Measurements from ENCODE around the gene LARGE1.

LARGE1 gene

GRCh38 chr22:33913188-33913587 lies 7.1 kb downstream of the LARGE1 start:
- no peak overlapping the region for H4K5ac ChIP-seq (ENCODE audit: low read length)
- H3K4me1 ChIP-seq (ENCODE audit: control insufficient read depth, low read depth, low read length), result peaks cover 11% of the 10 kb centered on the region
- H3K4me2 ChIP-seq (ENCODE audit: low read length), result no peak overlapping the region
- H3K9ac ChIP-seq (ENCODE audit: low read length), result no peak overlapping the region
- no peaks in the 10 kb centered on the region for H3K27me3 ChIP-seq (ENCODE audit: insufficient read depth, low read length, poor library complexity)
- peaks cover 66% of the 10 kb centered on the region for H3K79me2 ChIP-seq (ENCODE audit: control insufficient read depth, insufficient read depth, low read length)
- H3K36me3 ChIP-seq (ENCODE audit: control insufficient read depth, insufficient read depth, low read length), result no peaks in the 10 kb centered on the region
- H2BK5ac ChIP-seq (ENCODE audit: low read length), result no peak overlapping the region
- H3K18ac ChIP-seq (ENCODE audit: low read length), result no peak overlapping the region
- H3K79me1 ChIP-seq (ENCODE audit: low read length), result peaks cover 5% of the 10 kb centered on the region
- no peak overlapping the region for H3K4ac ChIP-seq (ENCODE audit: low read depth, low read length)
- no peak overlapping the region for H3K4me3 ChIP-seq (ENCODE audit: low read length)
- WGBS (ENCODE audit: extremely low coverage, insufficient coverage, low lambda C conversion rate), result no CpG with 5 or more reads among the region's 4 CpGs
- no peak overlapping the region for H2BK120ac ChIP-seq (ENCODE audit: low read depth, low read length)
- H2AK5ac ChIP-seq (ENCODE audit: low read length), result no peak overlapping the region
- DNase-seq, result no peak
- no peak overlapping the region for H3K23ac ChIP-seq (ENCODE audit: low read length)
- no peak overlapping the region for H3K56ac ChIP-seq (ENCODE audit: low read length)
- no peak overlapping the region for H2BK15ac ChIP-seq (replicated peaks; ENCODE audit: low read depth)
- H4K8ac ChIP-seq (ENCODE audit: low read depth, low read length), result no peak overlapping the region
- no peak overlapping the region for H3K27ac ChIP-seq (ENCODE audit: low read depth, low read length)

- Histone ChIP-seq H2BK15ac (replicated peaks; ENCODE audit: low read depth) (no peak overlapping the region), H3K9ac (ENCODE audit: low read length) (no peak overlapping the region), H3K79me2 (ENCODE audit: control insufficient read depth, insufficient read depth, low read length) (peaks cover 66% of the 10 kb centered on the region), H3K56ac (ENCODE audit: low read length) (no peak overlapping the region), H2AK5ac (ENCODE audit: low read length) (no peak overlapping the region), H3K4ac (ENCODE audit: low read depth, low read length) (no peak overlapping the region), H2BK5ac (ENCODE audit: low read length) (no peak overlapping the region), H3K27me3 (ENCODE audit: insufficient read depth, low read length, poor library complexity) (no peaks in the 10 kb centered on the region), H3K4me3 (ENCODE audit: low read length) (no peak overlapping the region), H4K8ac (ENCODE audit: low read depth, low read length) (no peak overlapping the region), H3K18ac (ENCODE audit: low read length) (no peak overlapping the region), H3K4me1 (ENCODE audit: control insufficient read depth, low read depth, low read length) (peaks cover 5% of the 10 kb centered on the region), H3K79me1 (ENCODE audit: low read length) (peaks cover 6% of the 10 kb centered on the region), H2BK120ac (ENCODE audit: low read depth, low read length) (no peak overlapping the region), H3K27ac (ENCODE audit: low read depth, low read length) (no peak overlapping the region), H4K5ac (ENCODE audit: low read length) (no peak overlapping the region), H3K36me3 (ENCODE audit: control insufficient read depth, insufficient read depth, low read length) (no peaks in the 10 kb centered on the region), H3K23ac (ENCODE audit: low read length) (no peak overlapping the region), H3K4me2 (ENCODE audit: low read length) (no peak overlapping the region)
- DNase-seq, result no peak
- WGBS (ENCODE audit: extremely low coverage, insufficient coverage, low lambda C conversion rate), result 100% methylated on average over 2 of the region's 6 CpGs
Observed at GRCh38 chr22:33909911-33910310, 10.4 kb downstream of the LARGE1 start.

- Histone ChIP-seq H4K8ac (ENCODE audit: low read depth, low read length) (no peak overlapping the region), H4K5ac (ENCODE audit: low read length) (no peak overlapping the region), H3K4me3 (ENCODE audit: low read length) (no peak overlapping the region), H3K79me2 (ENCODE audit: control insufficient read depth, insufficient read depth, low read length) (peaks cover 65% of the 10 kb centered on the region), H3K4ac (ENCODE audit: low read depth, low read length) (no peak overlapping the region), H2AK5ac (ENCODE audit: low read length) (no peak overlapping the region), H3K79me1 (ENCODE audit: low read length) (peaks cover 6% of the 10 kb centered on the region), H3K27me3 (ENCODE audit: insufficient read depth, low read length, poor library complexity) (no peaks in the 10 kb centered on the region), H3K56ac (ENCODE audit: low read length) (no peak overlapping the region), H2BK15ac (replicated peaks; ENCODE audit: low read depth) (no peak overlapping the region), H2BK120ac (ENCODE audit: low read depth, low read length) (no peak overlapping the region), H3K4me1 (ENCODE audit: control insufficient read depth, low read depth, low read length) (no peaks in the 10 kb centered on the region), H3K4me2 (ENCODE audit: low read length) (no peak overlapping the region), H3K36me3 (ENCODE audit: control insufficient read depth, insufficient read depth, low read length) (no peaks in the 10 kb centered on the region), H3K23ac (ENCODE audit: low read length) (no peak overlapping the region), H3K18ac (ENCODE audit: low read length) (no peak overlapping the region), H3K9ac (ENCODE audit: low read length) (no peak overlapping the region), H2BK5ac (ENCODE audit: low read length) (no peak overlapping the region), H3K27ac (ENCODE audit: low read depth, low read length) (no peak overlapping the region)
- WGBS (ENCODE audit: extremely low coverage, insufficient coverage, low lambda C conversion rate), result no CpG with 5 or more reads among the region's 6 CpGs
- DNase-seq, result no peak
Observed at GRCh38 chr22:33909075-33909458, 11.2 kb downstream of the LARGE1 start.

- H2BK120ac ChIP-seq (ENCODE audit: low read depth, low read length), result no peak overlapping the region
- no peak overlapping the region for H2BK15ac ChIP-seq (replicated peaks; ENCODE audit: low read depth)
- H3K4me3 ChIP-seq (ENCODE audit: low read length), result no peak overlapping the region
- H3K23ac ChIP-seq (ENCODE audit: low read length), result no peak overlapping the region
- no CpG with 5 or more reads among the region's 10 CpGs for WGBS (ENCODE audit: extremely low coverage, insufficient coverage, low lambda C conversion rate)
- H4K5ac ChIP-seq (ENCODE audit: low read length), result no peak overlapping the region
- no peak overlapping the region for H4K8ac ChIP-seq (ENCODE audit: low read depth, low read length)
- no peak for DNase-seq
- H2AK5ac ChIP-seq (ENCODE audit: low read length), result no peak overlapping the region
- no peaks in the 10 kb centered on the region for H3K4me1 ChIP-seq (ENCODE audit: control insufficient read depth, low read depth, low read length)
- no peaks in the 10 kb centered on the region for H3K36me3 ChIP-seq (ENCODE audit: control insufficient read depth, insufficient read depth, low read length)
- H3K79me1 ChIP-seq (ENCODE audit: low read length), result peaks cover 6% of the 10 kb centered on the region
- H3K4me2 ChIP-seq (ENCODE audit: low read length), result no peak overlapping the region
- H3K56ac ChIP-seq (ENCODE audit: low read length), result no peak overlapping the region
- peaks cover 68% of the 10 kb centered on the region for H3K79me2 ChIP-seq (ENCODE audit: control insufficient read depth, insufficient read depth, low read length)
- H3K27ac ChIP-seq (ENCODE audit: low read depth, low read length), result no peak overlapping the region
- H3K9ac ChIP-seq (ENCODE audit: low read length), result no peak overlapping the region
- H2BK5ac ChIP-seq (ENCODE audit: low read length), result no peak overlapping the region
- no peaks in the 10 kb centered on the region for H3K27me3 ChIP-seq (ENCODE audit: insufficient read depth, low read length, poor library complexity)
- no peak overlapping the region for H3K4ac ChIP-seq (ENCODE audit: low read depth, low read length)
- H3K18ac ChIP-seq (ENCODE audit: low read length), result no peak overlapping the region
Observed at GRCh38 chr22:33908171-33909074, 11.9 kb downstream of the LARGE1 start.

GRCh38 chr22:33906954-33907353 lies 13.3 kb downstream of the LARGE1 start:
- Histone ChIP-seq H2BK120ac (ENCODE audit: low read depth, low read length) (no peak overlapping the region), H2AK5ac (ENCODE audit: low read length) (no peak overlapping the region), H3K79me1 (ENCODE audit: low read length) (peaks cover 6% of the 10 kb centered on the region), H3K56ac (ENCODE audit: low read length) (no peak overlapping the region), H3K4ac (ENCODE audit: low read depth, low read length) (no peak overlapping the region), H3K79me2 (ENCODE audit: control insufficient read depth, insufficient read depth, low read length) (peaks cover 71% of the 10 kb centered on the region), H3K23ac (ENCODE audit: low read length) (no peak overlapping the region), H2BK5ac (ENCODE audit: low read length) (no peak overlapping the region), H3K4me3 (ENCODE audit: low read length) (no peak overlapping the region), H3K4me2 (ENCODE audit: low read length) (no peak overlapping the region), H3K27me3 (ENCODE audit: insufficient read depth, low read length, poor library complexity) (no peaks in the 10 kb centered on the region), H3K27ac (ENCODE audit: low read depth, low read length) (no peak overlapping the region), H3K18ac (ENCODE audit: low read length) (no peak overlapping the region), H4K5ac (ENCODE audit: low read length) (no peak overlapping the region), H4K8ac (ENCODE audit: low read depth, low read length) (no peak overlapping the region), H3K36me3 (ENCODE audit: control insufficient read depth, insufficient read depth, low read length) (no peaks in the 10 kb centered on the region), H3K9ac (ENCODE audit: low read length) (no peak overlapping the region), H3K4me1 (ENCODE audit: control insufficient read depth, low read depth, low read length) (no peaks in the 10 kb centered on the region), H2BK15ac (replicated peaks; ENCODE audit: low read depth) (no peak overlapping the region)
- DNase-seq, result no peak
- no CpG with 5 or more reads among the region's 3 CpGs for WGBS (ENCODE audit: extremely low coverage, insufficient coverage, low lambda C conversion rate)

- Histone ChIP-seq H3K4me1 (ENCODE audit: control insufficient read depth, low read depth, low read length) (no peaks in the 10 kb centered on the region), H3K9ac (ENCODE audit: low read length) (no peak overlapping the region), H3K4ac (ENCODE audit: low read depth, low read length) (no peak overlapping the region), H4K8ac (ENCODE audit: low read depth, low read length) (no peak overlapping the region), H2AK5ac (ENCODE audit: low read length) (no peak overlapping the region), H3K56ac (ENCODE audit: low read length) (no peak overlapping the region), H3K27ac (ENCODE audit: low read depth, low read length) (no peak overlapping the region), H2BK15ac (replicated peaks; ENCODE audit: low read depth) (no peak overlapping the region), H3K4me2 (ENCODE audit: low read length) (no peak overlapping the region), H3K79me2 (ENCODE audit: control insufficient read depth, insufficient read depth, low read length) (peaks cover 71% of the 10 kb centered on the region), H3K18ac (ENCODE audit: low read length) (no peak overlapping the region), H2BK5ac (ENCODE audit: low read length) (no peak overlapping the region), H2BK120ac (ENCODE audit: low read depth, low read length) (no peak overlapping the region), H3K27me3 (ENCODE audit: insufficient read depth, low read length, poor library complexity) (no peaks in the 10 kb centered on the region), H4K5ac (ENCODE audit: low read length) (no peak overlapping the region), H3K36me3 (ENCODE audit: control insufficient read depth, insufficient read depth, low read length) (no peaks in the 10 kb centered on the region), H3K79me1 (ENCODE audit: low read length) (peaks cover 6% of the 10 kb centered on the region), H3K23ac (ENCODE audit: low read length) (no peak overlapping the region), H3K4me3 (ENCODE audit: low read length) (no peak overlapping the region)
- DNase-seq, result no peak
Observed at GRCh38 chr22:33906475-33906874, 13.8 kb downstream of the LARGE1 start.
